ENCODE data around the gene LY6G6D.

GRCh38 chr6:31713991-31714684 lies 1.0 kb upstream of the LY6G6D start:
- no peak for TF ChIP-seq CTCF (IDR thresholded peaks at IDR 0.05)
- TF ChIP-seq POLR2A (IDR thresholded peaks at IDR 0.05) = no peak

All from tibial nerve (tissue), 3 donors.